Measurements from ENCODE around the gene MLH3.
"Not testable (repeated sequence)": the region's sequence is repeated elsewhere in the genome, so short reads cannot be mapped to it uniquely, and the experiment has no call there.

The MLH3 gene

GRCh38 chr14:75009176-75009575, 42.1 kb downstream of the MLH3 start:
- ChIA-PET CTCF (no interaction called here), POLR2A (ENCODE audit: low non-redundant PET) (no interaction called here)
- H3K27ac ChIP-seq: no peak overlapping the region
- TF ChIP-seq, protein P1, sequence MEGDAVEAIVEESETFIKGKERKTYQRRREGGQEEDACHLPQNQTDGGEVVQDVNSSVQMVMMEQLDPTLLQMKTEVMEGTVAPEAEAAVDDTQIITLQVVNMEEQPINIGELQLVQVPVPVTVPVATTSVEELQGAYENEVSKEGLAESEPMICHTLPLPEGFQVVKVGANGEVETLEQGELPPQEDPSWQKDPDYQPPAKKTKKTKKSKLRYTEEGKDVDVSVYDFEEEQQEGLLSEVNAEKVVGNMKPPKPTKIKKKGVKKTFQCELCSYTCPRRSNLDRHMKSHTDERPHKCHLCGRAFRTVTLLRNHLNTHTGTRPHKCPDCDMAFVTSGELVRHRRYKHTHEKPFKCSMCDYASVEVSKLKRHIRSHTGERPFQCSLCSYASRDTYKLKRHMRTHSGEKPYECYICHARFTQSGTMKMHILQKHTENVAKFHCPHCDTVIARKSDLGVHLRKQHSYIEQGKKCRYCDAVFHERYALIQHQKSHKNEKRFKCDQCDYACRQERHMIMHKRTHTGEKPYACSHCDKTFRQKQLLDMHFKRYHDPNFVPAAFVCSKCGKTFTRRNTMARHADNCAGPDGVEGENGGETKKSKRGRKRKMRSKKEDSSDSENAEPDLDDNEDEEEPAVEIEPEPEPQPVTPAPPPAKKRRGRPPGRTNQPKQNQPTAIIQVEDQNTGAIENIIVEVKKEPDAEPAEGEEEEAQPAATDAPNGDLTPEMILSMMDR (conservative IDR thresholded peaks at IDR 0.05; ENCODE audit: low read depth): no peak
- DNase-seq (ENCODE audit: low spot score): no peak

DNA sequence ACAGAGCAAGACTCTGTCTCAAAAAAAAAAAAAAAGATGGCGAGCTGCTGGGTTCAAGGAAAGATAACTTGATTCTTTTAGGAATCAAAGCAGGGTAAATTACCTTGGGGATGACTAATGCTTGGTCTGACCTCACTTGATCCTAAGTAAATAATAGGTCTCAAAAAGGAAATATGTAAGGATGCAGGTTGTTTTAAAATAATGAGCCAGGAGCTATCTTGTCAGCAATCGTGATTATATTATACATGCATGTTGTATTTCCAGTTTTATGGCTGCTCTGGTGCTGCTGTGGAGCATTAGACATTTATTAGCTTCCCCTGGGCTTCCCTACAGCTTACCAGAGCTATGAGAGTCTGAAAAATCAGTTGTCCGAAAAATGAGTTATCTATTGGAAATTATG, 45.9 kb downstream of the MLH3 start:
- POLR2A ChIA-PET (ENCODE audit: low non-redundant PET): no interaction called here
- no peak overlapping the region for H3K27ac ChIP-seq
- CTCF ChIA-PET: no interaction called here
- DNase-seq (ENCODE audit: low spot score): no peak
- TF ChIP-seq, protein P1 (conservative IDR thresholded peaks at IDR 0.05; ENCODE audit: low read depth): no peak

GRCh38 chr14:75003250-75004027, 47.8 kb downstream of the MLH3 start:
- no peak for DNase-seq (ENCODE audit: low spot score)
- POLR2A ChIA-PET (ENCODE audit: low non-redundant PET): no interaction called here
- CTCF ChIA-PET: interaction anchor here (0.7 to 1.0 kb wide), 2 partner anchors 98 to 140 kb away, joined by 3 to 4 read pairs; no protein-coding TSS in a partner anchor
- TF ChIP-seq, protein P1 (conservative IDR thresholded peaks at IDR 0.05; ENCODE audit: low read depth): no peak
- H3K27ac ChIP-seq: peak overlapping the region; percentile 83

GRCh38 chr14:75002392-75003249, 48.6 kb downstream of the MLH3 start, which contains the start of gene EIF2B2:
Gene EIF2B2 (plus strand): TSS chr14:75002921. CDS start chr14:75002991, 70 bp downstream.
- peak; percentile 99 for DNase-seq (ENCODE audit: low spot score)
- CTCF ChIA-PET: interaction anchor here (0.5 to 1.0 kb wide), 3 partner anchors 61 to 97 kb away, joined by 3 to 4 read pairs (median 4); partner anchors contain the start of gene ACYP1
- TF ChIP-seq, protein P1 (conservative IDR thresholded peaks at IDR 0.05; ENCODE audit: low read depth): no peak
- peak within 1 kb of the TSS; percentile 83 for H3K27ac ChIP-seq
- POLR2A ChIA-PET (ENCODE audit: low non-redundant PET): no interaction called here

- H3K27ac ChIP-seq: peak overlapping the region; percentile 83
- DNase-seq (ENCODE audit: low spot score): no peak
- CTCF ChIA-PET: interaction anchor here (0.5 to 0.7 kb wide), 2 partner anchors 62 to 80 kb away, joined by 4 read pairs; partner anchors contain the start of gene ACYP1
- POLR2A ChIA-PET (ENCODE audit: low non-redundant PET): no interaction called here
- TF ChIP-seq, protein P1 (conservative IDR thresholded peaks at IDR 0.05; ENCODE audit: low read depth): no peak
Observed at GRCh38 chr14:75001899-75002298, 49.4 kb downstream of the MLH3 start.

DNA sequence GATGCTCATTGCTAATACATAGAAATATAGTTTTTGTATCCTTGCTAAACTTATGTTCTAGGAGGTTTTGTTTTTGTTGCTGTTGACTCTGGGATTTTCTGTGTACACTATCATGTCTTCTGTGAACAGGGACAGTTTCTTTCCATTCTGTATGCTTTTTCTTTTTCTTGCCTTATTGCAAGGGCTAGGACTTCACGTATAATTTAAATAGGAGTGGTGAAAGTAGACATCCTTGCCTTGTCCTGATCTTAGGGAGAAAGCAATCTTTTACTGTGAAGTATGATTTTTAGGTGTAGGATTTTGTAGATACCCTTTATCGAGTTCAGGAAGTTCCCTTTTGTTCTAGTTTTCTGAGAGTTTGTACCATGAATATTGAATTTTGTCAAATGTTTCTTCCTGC, 50.0 kb downstream of the MLH3 start:
- DNase-seq (ENCODE audit: low spot score): no peak
- TF ChIP-seq, protein P1 (conservative IDR thresholded peaks at IDR 0.05; ENCODE audit: low read depth): no peak
- ChIA-PET CTCF (no interaction called here), POLR2A (ENCODE audit: low non-redundant PET) (no interaction called here)
- H3K27ac ChIP-seq: no peak overlapping the region

DNA sequence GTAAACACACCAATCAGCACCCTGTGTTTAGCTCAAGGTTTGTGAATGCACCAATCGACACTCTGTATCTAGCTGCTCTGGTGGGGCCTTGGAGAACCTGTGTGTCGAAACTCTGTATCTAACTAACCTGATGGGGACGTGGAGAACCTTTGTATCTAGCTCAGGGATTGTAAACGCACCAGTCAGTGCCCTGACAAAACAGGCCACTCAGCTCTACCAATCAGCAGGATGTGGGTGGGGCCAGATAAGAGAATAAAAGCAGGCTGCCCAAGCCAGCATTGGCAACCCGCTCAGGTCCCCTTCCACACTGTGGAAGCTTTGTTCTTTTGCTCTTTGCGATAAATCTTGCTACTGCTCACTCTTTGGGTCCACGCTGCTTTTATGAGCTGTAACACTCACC, 55.5 kb downstream of the MLH3 start:
- H3K27ac ChIP-seq; POLR2A ChIA-PET (ENCODE audit: low non-redundant PET); CTCF ChIA-PET; DNase-seq (ENCODE audit: low spot score): not testable (repeated sequence)

GRCh38 chr14:74994182-74994581, 57.1 kb downstream of the MLH3 start:
- DNase-seq (ENCODE audit: low spot score); CTCF ChIA-PET; POLR2A ChIA-PET (ENCODE audit: low non-redundant PET); H3K27ac ChIP-seq: not testable (repeated sequence)
